GM19043 (cell line): Measurements from ENCODE around the gene TRIM8.
"Not testable (repeated sequence)": the region's sequence is repeated elsewhere in the genome, so short reads cannot be mapped to it uniquely, and the experiment has no call there.

ENCODE experiments used
- ATAC-seq: cut with Tn5 transposase; IDR thresholded peaks from one replicate; pipeline ENCODE4 v1.9.1; 2021; ENCODE audit warnings: low read depth; ENCODE audit not compliant: unreplicated experiment

The TRIM8 gene

DNA sequence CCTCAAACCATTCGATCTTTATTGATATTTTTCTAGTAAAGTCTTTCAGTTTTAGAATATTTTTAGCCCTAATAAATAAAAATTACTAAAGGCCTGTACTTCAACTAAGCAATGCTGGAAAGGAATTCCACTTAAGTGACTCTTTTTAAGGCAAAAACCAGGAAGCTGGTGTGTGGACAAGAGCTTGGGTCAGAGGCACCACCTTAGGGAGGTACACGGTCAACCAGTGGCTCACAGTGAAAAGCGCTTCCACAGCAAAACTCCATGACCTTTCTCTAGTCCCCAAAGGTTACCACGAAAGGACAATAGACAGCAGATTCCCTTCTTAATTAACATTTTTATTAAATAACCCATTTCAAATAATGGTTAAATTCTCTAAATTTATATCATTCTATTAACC, 38.7 kb downstream of the TRIM8 start:
- no peak for ATAC-seq

DNA sequence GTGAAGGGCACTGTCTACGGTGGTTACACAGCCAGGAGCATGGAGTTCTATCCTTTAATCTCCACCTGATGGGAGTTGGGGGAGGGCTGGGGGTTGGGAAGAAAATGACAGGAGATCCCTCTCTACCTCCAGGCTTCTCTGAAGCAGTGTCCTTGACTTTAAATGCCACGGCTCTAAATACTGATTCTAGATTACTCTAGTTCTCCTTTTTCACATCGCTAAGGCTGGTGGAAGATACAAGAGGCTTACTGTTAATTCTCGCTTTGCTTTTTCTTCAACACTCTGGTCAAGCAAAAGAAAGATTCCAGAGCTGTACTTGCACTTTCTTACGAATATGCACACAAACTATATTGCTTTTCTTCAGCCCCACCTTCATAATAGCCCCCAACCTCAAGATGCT, 39.5 kb downstream of the TRIM8 start:
- no peak for ATAC-seq

DNA sequence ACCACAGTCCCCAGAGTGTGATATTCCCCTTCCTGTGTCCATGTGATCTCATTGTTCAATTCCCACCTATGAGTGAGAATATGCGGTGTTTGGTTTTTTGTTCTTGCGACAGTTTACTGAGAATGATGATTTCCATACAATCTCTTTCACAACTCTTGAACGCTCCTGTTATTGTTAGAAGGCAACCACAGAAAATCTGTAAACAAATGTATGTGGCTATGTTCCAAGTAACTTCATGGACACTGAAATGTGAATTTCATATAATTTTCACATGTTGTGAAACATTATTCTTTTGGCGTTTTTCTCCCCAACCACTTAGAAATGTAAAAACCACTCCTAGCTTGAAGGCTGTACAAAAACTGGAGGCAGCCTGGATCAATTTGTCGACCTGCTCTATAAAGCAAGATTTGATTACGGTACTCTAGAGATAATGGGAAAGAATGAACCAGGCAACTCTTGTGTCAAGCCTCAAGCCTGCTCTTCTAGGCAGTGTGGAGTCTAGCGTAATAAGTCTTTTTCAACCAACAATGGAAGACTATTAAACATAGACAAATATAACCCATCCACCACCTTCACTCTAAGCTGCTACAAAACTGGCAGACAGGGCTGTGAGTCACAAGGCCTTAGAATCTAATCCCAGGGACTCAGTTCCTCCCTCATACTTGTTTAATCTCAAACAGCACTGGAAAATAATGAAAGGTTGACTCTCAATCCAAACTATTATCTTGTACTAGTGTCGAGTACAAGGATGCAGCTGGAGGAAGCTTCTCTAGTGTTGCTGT, 47.2 kb downstream of the TRIM8 start:
- ATAC-seq, result no peak

DNA sequence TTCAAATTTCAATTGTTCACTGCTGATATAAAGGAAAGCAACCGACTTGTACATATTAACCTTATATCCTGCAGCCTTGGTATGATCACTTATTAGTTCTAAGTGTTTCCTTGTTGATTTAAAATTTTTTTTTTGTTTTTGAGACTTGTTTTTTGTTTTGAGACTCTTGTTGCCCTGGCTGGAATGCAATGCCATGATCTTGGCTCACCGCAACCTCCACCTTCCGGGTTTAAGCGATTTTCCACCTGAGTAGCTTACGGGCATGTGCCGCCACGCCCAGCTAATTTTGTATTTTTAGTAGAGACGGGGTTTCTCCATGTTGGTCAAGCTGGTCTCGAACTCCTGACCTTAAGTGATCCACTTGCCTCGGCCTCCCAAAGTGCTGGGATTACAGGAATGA, 51.1 kb downstream of the TRIM8 start:
- ATAC-seq, result not testable (repeated sequence)

DNA sequence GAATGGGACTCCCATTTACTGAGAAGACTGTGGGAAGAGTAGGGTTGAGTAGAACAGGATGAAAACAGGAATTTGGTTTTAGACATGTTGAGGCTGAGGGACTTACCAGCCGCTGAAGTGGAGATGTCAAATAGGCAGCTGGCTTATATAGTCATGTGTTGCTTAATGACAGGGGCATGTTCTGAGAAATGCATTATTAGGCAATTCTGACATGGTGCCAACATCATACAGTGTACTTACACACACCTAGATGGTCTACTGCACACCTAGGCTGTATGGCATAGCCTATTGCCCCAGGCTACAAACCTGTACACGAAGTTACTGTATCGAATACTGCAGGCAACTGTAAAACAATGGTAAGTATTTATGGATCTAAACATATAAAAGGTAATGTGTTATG, 52.5 kb downstream of the TRIM8 start:
- ATAC-seq, result no peak

DNA sequence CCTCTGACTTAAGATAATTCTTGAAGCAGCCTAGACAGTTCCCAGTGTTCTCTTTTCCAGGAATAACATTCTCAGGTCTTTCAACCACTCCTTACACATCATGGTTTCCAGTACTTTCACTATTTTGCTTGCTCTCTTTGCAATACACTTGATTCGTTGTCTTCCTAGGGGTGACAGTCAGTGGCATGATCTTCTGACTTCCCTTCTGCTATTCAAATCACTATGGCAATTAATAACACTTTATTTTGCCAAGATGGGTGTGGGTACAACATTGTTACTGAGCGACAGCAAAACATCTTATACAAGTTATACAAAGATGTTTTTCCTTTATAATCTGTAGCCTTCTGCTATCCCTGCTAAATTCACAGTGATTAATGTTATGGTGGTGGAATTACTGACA, 54.6 kb downstream of the TRIM8 start:
- no peak for ATAC-seq

DNA sequence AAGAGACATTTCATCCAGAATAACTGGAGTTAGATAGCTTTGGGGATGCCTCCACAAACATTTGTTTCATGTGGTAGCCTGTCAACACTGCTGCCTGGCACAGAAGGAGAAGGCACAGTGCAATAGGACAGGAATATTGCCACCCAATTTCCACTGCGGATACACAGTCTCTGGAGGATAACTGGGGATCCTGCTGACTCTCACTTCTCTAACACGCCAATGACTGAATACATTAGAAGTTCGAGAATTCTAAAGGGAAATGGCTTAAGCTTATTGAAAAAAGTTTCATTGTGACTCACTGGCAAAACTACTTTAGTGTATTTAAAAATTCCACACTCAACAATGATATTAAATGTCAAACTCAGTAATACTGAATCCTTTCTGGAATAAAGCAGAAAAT, 57.0 kb downstream of the TRIM8 start:
- no peak for ATAC-seq

DNA sequence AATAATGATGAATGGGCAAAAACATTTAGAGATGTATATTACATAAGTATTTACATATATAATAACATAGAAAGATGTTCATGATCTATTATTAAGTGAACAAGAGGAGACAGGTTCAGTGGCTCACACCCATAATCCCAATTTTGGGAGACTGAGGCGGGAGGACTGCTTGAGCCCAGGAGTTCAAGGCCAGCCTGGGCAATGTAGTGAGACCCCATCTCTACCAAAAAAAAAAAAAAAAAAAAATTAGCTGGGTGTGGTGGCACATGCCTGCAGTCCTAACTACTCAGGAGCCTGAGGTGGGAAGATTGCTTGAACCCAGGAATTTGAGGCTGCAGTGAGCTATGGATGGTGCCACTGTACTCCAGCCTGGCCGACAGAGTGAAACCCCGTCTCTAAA, 57.5 kb downstream of the TRIM8 start:
- ATAC-seq, result no peak

DNA sequence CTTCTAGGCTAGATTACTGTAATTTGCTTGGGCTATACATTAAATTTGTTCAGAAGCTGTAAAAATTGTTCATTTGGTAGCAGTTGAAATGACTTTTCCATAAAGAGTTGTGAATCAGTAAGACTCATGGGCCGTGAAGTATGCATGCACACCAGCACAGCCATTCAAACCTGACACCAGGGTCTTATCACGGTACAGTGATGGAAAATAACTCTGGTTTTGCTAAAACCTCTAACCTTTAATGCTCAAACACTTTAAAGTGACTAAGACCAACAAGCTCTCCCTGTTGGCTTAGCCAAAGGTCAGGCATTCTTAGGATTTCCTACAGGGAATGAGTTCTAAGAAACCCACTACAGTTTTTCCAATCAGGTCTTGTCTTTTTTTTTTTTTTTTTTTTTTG, 58.5 kb downstream of the TRIM8 start:
- no peak for ATAC-seq

DNA sequence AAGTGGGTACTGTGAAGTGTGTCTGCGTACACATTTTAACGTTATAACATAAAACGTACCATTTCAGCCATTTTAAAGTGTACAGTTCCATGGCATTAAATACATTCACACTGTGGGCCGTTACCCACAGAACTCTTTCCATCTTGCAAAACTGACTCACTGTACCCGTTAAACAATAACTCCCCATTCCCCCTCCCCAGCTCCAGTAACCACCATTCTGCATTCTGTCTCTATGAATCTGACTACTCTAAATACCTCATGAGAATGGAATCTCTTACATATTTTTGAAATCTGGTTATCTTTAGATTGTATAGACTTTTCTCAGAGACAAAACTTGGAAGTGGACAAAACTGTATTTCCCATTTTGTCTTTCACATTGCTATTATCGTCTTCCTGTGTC, 60.6 kb downstream of the TRIM8 start:
- ATAC-seq, result no peak

DNA sequence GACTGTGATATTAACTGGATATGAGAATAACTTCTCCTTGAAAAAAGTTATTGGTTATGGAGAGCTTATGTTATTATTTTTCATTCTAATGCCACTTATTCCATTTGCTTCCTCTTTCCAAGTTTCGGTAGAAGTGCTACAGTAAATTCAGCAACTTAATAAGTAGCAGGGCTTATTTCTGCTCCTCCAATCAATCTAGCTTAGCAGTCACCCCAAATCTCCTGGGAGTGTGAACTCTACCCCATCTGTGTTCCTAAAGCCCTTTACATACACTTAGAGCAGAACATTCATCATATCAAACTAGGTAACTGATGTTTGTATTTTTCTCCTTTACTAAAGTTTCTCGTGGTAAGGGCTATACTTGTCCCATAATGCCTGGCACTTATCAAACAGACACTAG, 61.3 kb downstream of the TRIM8 start:
- no peak for ATAC-seq
